ENCODE results near the gene LRMDA. TPM values are rescaled to one million over a fixed set of nuclear protein-coding genes. Genes with fewer than 3 reads are reported as not detected.

Gene LRMDA
- polyA plus RNA-seq, 2 of the 4 experiments (the other 2 are of a cell fraction) = 4.6 to 5.2 TPM

DNA sequence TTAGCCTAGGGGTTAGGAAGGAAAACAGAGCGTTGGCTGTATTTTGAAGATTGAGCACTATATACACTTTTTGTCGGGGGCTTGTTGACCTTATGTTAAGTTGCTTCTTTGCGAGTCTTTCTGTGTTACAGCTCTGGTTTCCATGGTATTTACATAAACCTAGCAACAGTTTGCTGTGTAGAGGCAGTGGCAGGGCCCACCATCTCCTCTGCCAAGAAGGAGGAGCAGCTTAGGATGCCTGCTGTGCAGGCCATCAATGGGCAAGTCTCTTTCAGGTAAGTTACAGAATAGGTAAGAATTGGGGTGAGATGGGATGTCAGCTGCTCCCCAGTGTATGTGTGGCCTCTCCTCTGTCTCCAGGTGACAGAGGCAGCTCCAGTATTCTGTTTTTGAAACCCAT lies 485.5 kb downstream of the LRMDA start:
- H3K4me3 ChIP-seq = no peak overlapping the region
- TF ChIP-seq TFCP2L1 (CRISPR knock-in tag; IDR thresholded peaks at IDR 0.05) = no peak
- no peak for TF ChIP-seq ZC3H11A (IDR thresholded peaks at IDR 0.05)
- no peak for TF ChIP-seq MYC (IDR thresholded peaks at IDR 0.05; ENCODE audit: borderline replicate concordance, low read length)
- TF ChIP-seq EP300 (IDR thresholded peaks at IDR 0.05) = no peak
- no peak for TF ChIP-seq RARB (CRISPR knock-in tag; IDR thresholded peaks at IDR 0.05)
- TF ChIP-seq PHF8 (IDR thresholded peaks at IDR 0.05; ENCODE audit: borderline replicate concordance, low read depth) = no peak
- no peak for TF ChIP-seq KDM5A (IDR thresholded peaks at IDR 0.05)
- no peak for TF ChIP-seq GATA3 (IDR thresholded peaks at IDR 0.05; ENCODE audit: borderline replicate concordance)
- TF ChIP-seq, protein P1, sequence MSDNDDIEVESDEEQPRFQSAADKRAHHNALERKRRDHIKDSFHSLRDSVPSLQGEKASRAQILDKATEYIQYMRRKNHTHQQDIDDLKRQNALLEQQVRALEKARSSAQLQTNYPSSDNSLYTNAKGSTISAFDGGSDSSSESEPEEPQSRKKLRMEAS (IDR thresholded peaks at IDR 0.05) = no peak
- no peak for TF ChIP-seq SREBF2 (IDR thresholded peaks at IDR 0.05)
- TF ChIP-seq, protein P2, sequence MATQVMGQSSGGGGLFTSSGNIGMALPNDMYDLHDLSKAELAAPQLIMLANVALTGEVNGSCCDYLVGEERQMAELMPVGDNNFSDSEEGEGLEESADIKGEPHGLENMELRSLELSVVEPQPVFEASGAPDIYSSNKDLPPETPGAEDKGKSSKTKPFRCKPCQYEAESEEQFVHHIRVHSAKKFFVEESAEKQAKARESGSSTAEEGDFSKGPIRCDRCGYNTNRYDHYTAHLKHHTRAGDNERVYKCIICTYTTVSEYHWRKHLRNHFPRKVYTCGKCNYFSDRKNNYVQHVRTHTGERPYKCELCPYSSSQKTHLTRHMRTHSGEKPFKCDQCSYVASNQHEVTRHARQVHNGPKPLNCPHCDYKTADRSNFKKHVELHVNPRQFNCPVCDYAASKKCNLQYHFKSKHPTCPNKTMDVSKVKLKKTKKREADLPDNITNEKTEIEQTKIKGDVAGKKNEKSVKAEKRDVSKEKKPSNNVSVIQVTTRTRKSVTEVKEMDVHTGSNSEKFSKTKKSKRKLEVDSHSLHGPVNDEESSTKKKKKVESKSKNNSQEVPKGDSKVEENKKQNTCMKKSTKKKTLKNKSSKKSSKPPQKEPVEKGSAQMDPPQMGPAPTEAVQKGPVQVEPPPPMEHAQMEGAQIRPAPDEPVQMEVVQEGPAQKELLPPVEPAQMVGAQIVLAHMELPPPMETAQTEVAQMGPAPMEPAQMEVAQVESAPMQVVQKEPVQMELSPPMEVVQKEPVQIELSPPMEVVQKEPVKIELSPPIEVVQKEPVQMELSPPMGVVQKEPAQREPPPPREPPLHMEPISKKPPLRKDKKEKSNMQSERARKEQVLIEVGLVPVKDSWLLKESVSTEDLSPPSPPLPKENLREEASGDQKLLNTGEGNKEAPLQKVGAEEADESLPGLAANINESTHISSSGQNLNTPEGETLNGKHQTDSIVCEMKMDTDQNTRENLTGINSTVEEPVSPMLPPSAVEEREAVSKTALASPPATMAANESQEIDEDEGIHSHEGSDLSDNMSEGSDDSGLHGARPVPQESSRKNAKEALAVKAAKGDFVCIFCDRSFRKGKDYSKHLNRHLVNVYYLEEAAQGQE (IDR thresholded peaks at IDR 0.05) = no peak
- no peak for TF ChIP-seq MAZ (IDR thresholded peaks at IDR 0.05; ENCODE audit: borderline replicate concordance, low read depth, low read length)
- TF ChIP-seq POLR2AphosphoS2 (conservative IDR thresholded peaks at IDR 0.05; ENCODE audit: low read length) = no peak
- no peak for TF ChIP-seq CBX2 (IDR thresholded peaks at IDR 0.05; ENCODE audit: borderline replicate concordance, low read depth)
- no peak for DNase-seq (ENCODE audit: low read depth in 1 of 2, low spot score in 1 of 2)
- ChIA-PET POLR2A (no interaction called here), CTCF (interaction anchor here (0.8 to 1.5 kb wide), 5 partner anchors 9 to 521 kb away, joined by 3 to 7 read pairs (median 4); no protein-coding TSS in a partner anchor)
- no peak for ATAC-seq
- H3K9me3 ChIP-seq = no peaks in the 10 kb centered on the region
- H3K27ac ChIP-seq = no peak overlapping the region
- 85% methylated on average over 3 of the region's 3 CpGs for whole genome bisulfite sequencing (ENCODE audit: missing lambda C conversion rate)
- FAIRE-seq = no peak
- no peaks in the 10 kb centered on the region for H3K4me1 ChIP-seq
- H3K4me2 ChIP-seq = no peak overlapping the region

DNA sequence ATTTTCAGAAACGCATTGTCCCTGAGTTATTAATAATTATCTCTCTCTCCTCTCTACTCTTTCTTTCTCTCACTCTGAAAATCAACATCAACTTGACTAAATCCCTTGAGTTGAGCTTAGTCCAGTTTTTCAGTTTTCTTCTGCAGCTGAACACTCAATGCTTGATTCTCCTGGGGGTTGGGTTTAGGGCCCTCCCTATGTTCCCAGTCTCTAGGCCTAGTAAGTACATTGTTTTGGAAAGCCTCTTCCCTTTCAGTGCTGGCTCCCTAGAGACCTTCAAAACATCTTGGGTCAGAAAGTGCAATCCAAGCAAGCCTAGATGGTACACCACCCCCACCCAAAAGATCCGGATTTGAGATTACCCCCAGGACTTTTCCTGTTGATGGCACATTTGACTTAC lies 488.5 kb downstream of the LRMDA start:
- Histone ChIP-seq H3K9me3 (no peaks in the 10 kb centered on the region), H3K4me1 (no peaks in the 10 kb centered on the region), H3K4me2 (no peak overlapping the region), H3K4me3 (no peak overlapping the region), H3K27ac (no peak overlapping the region)
- ATAC-seq (no peak), FAIRE-seq (no peak), DNase-seq (ENCODE audit: low read depth in 1 of 2, low spot score in 1 of 2) (no peak)
- no peak for TF ChIP-seq RAD21 (conservative IDR thresholded peaks at IDR 0.05 in 1 of 2, IDR thresholded peaks at IDR 0.05 in 1 of 2)
- no peak for TF ChIP-seq CHD4 (IDR thresholded peaks at IDR 0.05; ENCODE audit: borderline replicate concordance)
- no peak for TF ChIP-seq RNF2 (IDR thresholded peaks at IDR 0.05; ENCODE audit: borderline replicate concordance, low read depth)
- TF ChIP-seq, protein P3, sequence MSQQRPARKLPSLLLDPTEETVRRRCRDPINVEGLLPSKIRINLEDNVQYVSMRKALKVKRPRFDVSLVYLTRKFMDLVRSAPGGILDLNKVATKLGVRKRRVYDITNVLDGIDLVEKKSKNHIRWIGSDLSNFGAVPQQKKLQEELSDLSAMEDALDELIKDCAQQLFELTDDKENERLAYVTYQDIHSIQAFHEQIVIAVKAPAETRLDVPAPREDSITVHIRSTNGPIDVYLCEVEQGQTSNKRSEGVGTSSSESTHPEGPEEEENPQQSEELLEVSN (IDR thresholded peaks at IDR 0.05; ENCODE audit: borderline replicate concordance, low read depth) = no peak
- no peak for TF ChIP-seq EHF (CRISPR knock-in tag; IDR thresholded peaks at IDR 0.05)
- WGBS (ENCODE audit: missing lambda C conversion rate) = 73% methylated on average over 2 of the region's 2 CpGs
- POLR2A ChIA-PET = no interaction called here
- CTCF ChIA-PET = interaction anchor here (1.8 kb wide), 1 partner anchor 12 kb away, joined by 6 read pairs; no protein-coding TSS in a partner anchor

DNA sequence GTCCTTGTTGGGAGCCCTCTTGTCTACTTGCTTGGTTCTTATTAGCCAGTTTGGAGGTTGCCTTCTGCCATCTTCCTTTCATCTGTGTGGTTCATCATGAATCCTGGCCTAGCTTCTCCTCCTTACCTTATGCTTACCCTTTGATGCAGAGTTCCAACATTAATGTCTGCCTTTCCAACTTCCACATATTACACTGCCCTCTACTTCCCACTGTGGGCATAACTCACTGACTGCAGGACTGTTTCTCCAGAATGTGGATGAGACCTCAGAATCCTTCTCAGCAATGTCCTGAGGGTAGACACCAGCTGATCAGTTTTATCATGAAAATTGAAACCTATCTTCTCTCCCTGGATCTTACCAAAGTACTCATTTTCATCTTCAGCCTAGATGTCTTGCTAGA lies 491.0 kb downstream of the LRMDA start:
- Histone ChIP-seq H3K4me2 (no peak overlapping the region), H3K9me3 (no peaks in the 10 kb centered on the region), H3K4me3 (no peak overlapping the region), H3K4me1 (no peaks in the 10 kb centered on the region), H3K27ac (no peak overlapping the region)
- POLR2A ChIA-PET = no interaction called here
- ATAC-seq (peak in 1 of 2 experiments; percentile 34; a peak in 1 of 6 replicates), DNase-seq (ENCODE audit: low read depth in 1 of 2, low spot score in 1 of 2) (peak in 1 of 2 experiments; percentile 12), FAIRE-seq (no peak)
- CTCF ChIA-PET = interaction anchor here (0.6 kb wide), 1 partner anchor 625 kb away, joined by 3 read pairs; no protein-coding TSS in a partner anchor
- TF ChIP-seq KDM1A (IDR thresholded peaks at IDR 0.05; ENCODE audit: low read depth) (no peak), MAFK (IDR thresholded peaks at IDR 0.05; ENCODE audit: partially characterized antibody) (no peak), EHF (CRISPR knock-in tag; IDR thresholded peaks at IDR 0.05) (no peak), POLR2AphosphoS2 (conservative IDR thresholded peaks at IDR 0.05; ENCODE audit: low read length) (no peak), CHD2 (IDR thresholded peaks at IDR 0.05; ENCODE audit: low read length, partially characterized antibody) (no peak), EP300 (IDR thresholded peaks at IDR 0.05) (no peak), RAD21 (conservative IDR thresholded peaks at IDR 0.05 in 1 of 2, IDR thresholded peaks at IDR 0.05 in 1 of 2) (peak in 1 of 2 experiments; percentile 11; a peak in 1 of 5 replicates), JUNB (IDR thresholded peaks at IDR 0.05) (no peak), RCOR1 (IDR thresholded peaks at IDR 0.05; ENCODE audit: low read depth, low read length) (no peak), EHMT2 (IDR thresholded peaks at IDR 0.05; ENCODE audit: low read depth) (no peak), ZNF302 (CRISPR knock-in tag; IDR thresholded peaks at IDR 0.05) (no peak), HEYL (CRISPR knock-in tag; IDR thresholded peaks at IDR 0.05) (no peak), RNF2 (IDR thresholded peaks at IDR 0.05; ENCODE audit: borderline replicate concordance, low read depth) (no peak), JUN (IDR thresholded peaks at IDR 0.05) (no peak)
- TF ChIP-seq, protein P4, sequence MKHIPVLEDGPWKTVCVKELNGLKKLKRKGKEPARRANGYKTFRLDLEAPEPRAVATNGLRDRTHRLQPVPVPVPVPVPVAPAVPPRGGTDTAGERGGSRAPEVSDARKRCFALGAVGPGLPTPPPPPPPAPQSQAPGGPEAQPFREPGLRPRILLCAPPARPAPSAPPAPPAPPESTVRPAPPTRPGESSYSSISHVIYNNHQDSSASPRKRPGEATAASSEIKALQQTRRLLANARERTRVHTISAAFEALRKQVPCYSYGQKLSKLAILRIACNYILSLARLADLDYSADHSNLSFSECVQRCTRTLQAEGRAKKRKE (CRISPR knock-in tag; IDR thresholded peaks at IDR 0.05; ENCODE audit: low read depth) = no peak

Measured in A549 (cell line).